Measurements from ENCODE around the gene SLC22A23.

- TF ChIP-seq EZH2 (IDR thresholded peaks at IDR 0.05) (no peak), POLR2AphosphoS5 (IDR thresholded peaks at IDR 0.05; ENCODE audit: borderline replicate concordance, low read depth, low read length) (no peak), FOXP2 (optimal IDR thresholded peaks at IDR 0.05; ENCODE audit: control extremely low read depth, extremely low read length, insufficient read depth) (no peak)
Observed at GRCh38 chr6:3272911-3273547, 183.8 kb downstream of the SLC22A23 start.

All from SK-N-MC (cell line).